Liver (tissue), 3 donors: ENCODE data around the gene SLC5A12.

Experiments used
- EGR1 ChIP-seq, 2 donors: IDR thresholded peaks; 2 replicates each; pipeline ENCODE4 v1.6.1; 2016 to 2018; ENCODE audit warnings: antibody characterized with exemption in 2 of 2, low read depth in 2 of 2
- JUND ChIP-seq, 2 donors: IDR thresholded peaks; 2 replicates each; pipeline ENCODE4 v1.6.1; 2016; ENCODE audit warnings: antibody characterized with exemption in 2 of 2
- RAD21 ChIP-seq, 2 donors: IDR thresholded peaks; 2 replicates each; pipeline ENCODE4 v1.6.1; 2016; ENCODE audit warnings: antibody characterized with exemption in 2 of 2, mild to moderate bottlenecking in 2 of 2
- TAF1 ChIP-seq: conservative IDR thresholded peaks from 2 replicates; pipeline ENCODE4 v1.6.1; 2016; ENCODE audit warnings: antibody characterized with exemption, mild to moderate bottlenecking
- TF ChIP-seq, protein P1 (sequence below): fragments of 150-350 bp; IDR thresholded peaks from 2 replicates; pipeline ENCODE4 v1.5.1; 2017; ENCODE audit warnings: improper control_type of control experiment, low read depth, low read length; ENCODE audit not compliant: missing input control
- TF ChIP-seq, protein P2 (sequence below): IDR thresholded peaks from 2 replicates; pipeline ENCODE4 v1.6.1; 2016; ENCODE audit warnings: antibody characterized with exemption
- donor health status: healthy.
- donor health status: healthy.

DNA sequence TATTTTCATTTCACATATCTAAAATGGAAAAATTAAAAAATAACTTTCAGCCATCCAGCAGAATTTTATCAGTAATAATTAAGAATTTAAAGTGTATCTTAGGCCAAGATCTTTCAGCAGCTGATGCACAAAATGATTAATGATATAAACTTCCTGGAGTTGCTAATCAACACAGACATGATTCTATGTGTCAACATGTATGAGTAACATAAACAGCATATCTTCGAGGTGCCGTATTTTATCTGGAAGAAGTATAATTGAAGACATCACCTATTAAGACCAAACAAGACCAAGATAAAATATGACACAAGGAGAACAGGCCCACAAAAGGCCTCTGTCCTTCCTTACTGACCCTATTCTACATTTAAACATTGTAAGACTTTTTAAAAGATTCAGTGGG, 45.2 kb downstream of the SLC5A12 start:
- TF ChIP-seq EGR1 (IDR thresholded peaks at IDR 0.05; ENCODE audit: low read depth in 2 of 2) = no peak
- TF ChIP-seq, protein P1, sequence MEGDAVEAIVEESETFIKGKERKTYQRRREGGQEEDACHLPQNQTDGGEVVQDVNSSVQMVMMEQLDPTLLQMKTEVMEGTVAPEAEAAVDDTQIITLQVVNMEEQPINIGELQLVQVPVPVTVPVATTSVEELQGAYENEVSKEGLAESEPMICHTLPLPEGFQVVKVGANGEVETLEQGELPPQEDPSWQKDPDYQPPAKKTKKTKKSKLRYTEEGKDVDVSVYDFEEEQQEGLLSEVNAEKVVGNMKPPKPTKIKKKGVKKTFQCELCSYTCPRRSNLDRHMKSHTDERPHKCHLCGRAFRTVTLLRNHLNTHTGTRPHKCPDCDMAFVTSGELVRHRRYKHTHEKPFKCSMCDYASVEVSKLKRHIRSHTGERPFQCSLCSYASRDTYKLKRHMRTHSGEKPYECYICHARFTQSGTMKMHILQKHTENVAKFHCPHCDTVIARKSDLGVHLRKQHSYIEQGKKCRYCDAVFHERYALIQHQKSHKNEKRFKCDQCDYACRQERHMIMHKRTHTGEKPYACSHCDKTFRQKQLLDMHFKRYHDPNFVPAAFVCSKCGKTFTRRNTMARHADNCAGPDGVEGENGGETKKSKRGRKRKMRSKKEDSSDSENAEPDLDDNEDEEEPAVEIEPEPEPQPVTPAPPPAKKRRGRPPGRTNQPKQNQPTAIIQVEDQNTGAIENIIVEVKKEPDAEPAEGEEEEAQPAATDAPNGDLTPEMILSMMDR = no peak
- no peak for TF ChIP-seq TAF1
- TF ChIP-seq, protein P2, sequence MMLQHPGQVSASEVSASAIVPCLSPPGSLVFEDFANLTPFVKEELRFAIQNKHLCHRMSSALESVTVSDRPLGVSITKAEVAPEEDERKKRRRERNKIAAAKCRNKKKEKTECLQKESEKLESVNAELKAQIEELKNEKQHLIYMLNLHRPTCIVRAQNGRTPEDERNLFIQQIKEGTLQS = no peak
- no peak for TF ChIP-seq JUND (IDR thresholded peaks at IDR 0.05)
- no peak for TF ChIP-seq RAD21 (IDR thresholded peaks at IDR 0.05)
